ENCODE measurements around the gene SLC35A3.
"Not testable (repeated sequence)": the region's sequence is repeated elsewhere in the genome, so short reads cannot be mapped to it uniquely, and the experiment has no call there.

Gene SLC35A3

DNA sequence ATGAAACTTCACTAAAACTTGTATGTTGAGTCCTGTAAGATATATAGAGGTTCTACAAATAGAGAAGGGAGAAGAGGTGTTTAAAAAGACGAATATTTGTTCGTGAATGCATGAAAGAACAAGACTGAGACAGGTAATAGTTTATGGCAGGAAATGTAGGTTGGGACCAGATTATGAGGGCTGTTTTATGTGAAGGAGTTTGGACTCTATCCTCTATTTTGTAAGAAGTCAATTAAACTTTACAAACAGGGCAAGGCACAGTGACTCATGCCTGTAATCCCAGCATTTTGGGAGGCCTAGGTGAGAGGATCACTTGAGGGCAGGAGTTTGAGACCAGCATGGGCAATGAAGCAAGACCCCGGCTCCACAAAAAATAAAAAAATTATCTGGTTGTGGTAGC lies 5.7 kb downstream of the SLC35A3 start:
- no peaks in the 10 kb centered on the region; the same call in 1 of the 2 replicates for H4K20me1 ChIP-seq (ENCODE audit: insufficient read depth, low read length)
- H3K4me2 ChIP-seq (ENCODE audit: insufficient read depth, low read length) = no peak overlapping the region
- ATAC-seq (ENCODE audit: insufficient read depth, low read depth) = no peak
- H3K27ac ChIP-seq (ENCODE audit: low read length) = no peak overlapping the region
- no peak for TF ChIP-seq EZH2 (IDR thresholded peaks at IDR 0.05; ENCODE audit: borderline replicate concordance, low read depth, low read length, severe bottlenecking)
- TF ChIP-seq, protein P1, sequence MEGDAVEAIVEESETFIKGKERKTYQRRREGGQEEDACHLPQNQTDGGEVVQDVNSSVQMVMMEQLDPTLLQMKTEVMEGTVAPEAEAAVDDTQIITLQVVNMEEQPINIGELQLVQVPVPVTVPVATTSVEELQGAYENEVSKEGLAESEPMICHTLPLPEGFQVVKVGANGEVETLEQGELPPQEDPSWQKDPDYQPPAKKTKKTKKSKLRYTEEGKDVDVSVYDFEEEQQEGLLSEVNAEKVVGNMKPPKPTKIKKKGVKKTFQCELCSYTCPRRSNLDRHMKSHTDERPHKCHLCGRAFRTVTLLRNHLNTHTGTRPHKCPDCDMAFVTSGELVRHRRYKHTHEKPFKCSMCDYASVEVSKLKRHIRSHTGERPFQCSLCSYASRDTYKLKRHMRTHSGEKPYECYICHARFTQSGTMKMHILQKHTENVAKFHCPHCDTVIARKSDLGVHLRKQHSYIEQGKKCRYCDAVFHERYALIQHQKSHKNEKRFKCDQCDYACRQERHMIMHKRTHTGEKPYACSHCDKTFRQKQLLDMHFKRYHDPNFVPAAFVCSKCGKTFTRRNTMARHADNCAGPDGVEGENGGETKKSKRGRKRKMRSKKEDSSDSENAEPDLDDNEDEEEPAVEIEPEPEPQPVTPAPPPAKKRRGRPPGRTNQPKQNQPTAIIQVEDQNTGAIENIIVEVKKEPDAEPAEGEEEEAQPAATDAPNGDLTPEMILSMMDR (IDR thresholded peaks at IDR 0.05; ENCODE audit: borderline replicate concordance, extremely low read depth, low read length, poor library complexity, severe bottlenecking) = no peak
- H3K79me2 ChIP-seq (ENCODE audit: insufficient read depth, low read length) = peaks cover 82% of the 10 kb centered on the region
- no peak overlapping the region for H2AFZ ChIP-seq (ENCODE audit: low read depth, low read length)
- H3K27me3 ChIP-seq (ENCODE audit: insufficient read depth, low read length, poor library complexity) = no peaks in the 10 kb centered on the region
- no peak for DNase-seq
- H3K36me3 ChIP-seq (ENCODE audit: insufficient read depth, low read length) = peaks cover 29% of the 10 kb centered on the region
- H3K9ac ChIP-seq (ENCODE audit: low read depth, low read length) = no peak overlapping the region
- H3K4me1 ChIP-seq (ENCODE audit: insufficient read depth, low read length) = peaks cover 21% of the 10 kb centered on the region
- H3K4me3 ChIP-seq (ENCODE audit: low read depth in 1 of 2, low read length in 2 of 2) = no peak overlapping the region
- H3K9me3 ChIP-seq (ENCODE audit: insufficient read depth, low read length, severe bottlenecking) = no peaks in the 10 kb centered on the region

DNA sequence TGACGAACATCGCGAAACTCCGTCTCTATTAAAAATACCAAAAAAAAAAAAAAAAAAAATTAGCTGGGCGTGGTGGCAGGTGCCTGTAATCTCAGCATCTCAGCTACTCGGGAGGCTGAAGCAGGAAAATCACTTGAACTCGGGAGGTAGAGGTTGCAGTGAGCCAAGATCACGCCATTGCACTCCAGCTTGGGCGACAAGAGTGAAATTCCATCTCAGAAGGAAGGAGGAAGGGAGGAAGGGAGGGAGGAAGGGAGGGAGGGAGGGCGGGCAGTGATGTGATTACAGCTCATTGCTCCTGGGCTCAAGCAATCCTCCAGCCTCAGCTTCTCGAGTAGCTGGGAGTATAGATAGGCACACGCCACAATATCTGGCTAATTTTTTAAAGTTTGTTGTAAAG lies 7.5 kb downstream of the SLC35A3 start:
- not testable (repeated sequence) for H3K27me3 ChIP-seq (ENCODE audit: insufficient read depth, low read length, poor library complexity); H4K20me1 ChIP-seq (ENCODE audit: insufficient read depth, low read length); H3K4me3 ChIP-seq (ENCODE audit: low read depth in 1 of 2, low read length in 2 of 2); DNase-seq; H2AFZ ChIP-seq (ENCODE audit: low read depth, low read length); ATAC-seq (ENCODE audit: insufficient read depth, low read depth); H3K9me3 ChIP-seq (ENCODE audit: insufficient read depth, low read length, severe bottlenecking); H3K4me2 ChIP-seq (ENCODE audit: insufficient read depth, low read length); H3K4me1 ChIP-seq (ENCODE audit: insufficient read depth, low read length); H3K9ac ChIP-seq (ENCODE audit: low read depth, low read length); H3K27ac ChIP-seq (ENCODE audit: low read length)
- Histone ChIP-seq H3K36me3 (ENCODE audit: insufficient read depth, low read length) (peaks cover 29% of the 10 kb centered on the region), H3K79me2 (ENCODE audit: insufficient read depth, low read length) (peaks cover 76% of the 10 kb centered on the region)

DNA sequence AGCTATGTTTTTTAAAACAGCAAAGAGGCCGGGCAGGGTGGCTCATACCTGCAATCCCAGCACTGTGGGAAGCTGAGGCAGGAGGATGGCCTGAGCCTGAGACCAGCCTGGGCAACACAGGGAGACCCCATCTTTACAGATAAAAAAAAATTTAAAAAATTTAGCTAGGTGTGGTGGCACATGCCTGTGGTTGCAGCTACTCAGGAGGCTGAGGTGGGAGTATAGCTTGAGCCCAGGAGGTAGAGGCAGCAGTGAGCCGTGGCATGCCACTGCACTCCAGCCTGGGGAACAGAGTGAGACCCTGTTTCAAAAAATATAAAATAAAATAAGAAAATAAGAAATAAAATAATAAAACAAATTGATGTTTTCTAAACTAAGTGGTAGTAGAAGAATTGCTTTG lies 8.4 kb downstream of the SLC35A3 start:
- Histone ChIP-seq H2AFZ (ENCODE audit: low read depth, low read length) (no peak overlapping the region), H4K20me1 (ENCODE audit: insufficient read depth, low read length) (no peaks in the 10 kb centered on the region; the same call in 1 of the 2 replicates), H3K27ac (ENCODE audit: low read length) (no peak overlapping the region), H3K4me1 (ENCODE audit: insufficient read depth, low read length) (no peaks in the 10 kb centered on the region), H3K9me3 (ENCODE audit: insufficient read depth, low read length, severe bottlenecking) (no peaks in the 10 kb centered on the region), H3K36me3 (ENCODE audit: insufficient read depth, low read length) (peaks cover 25% of the 10 kb centered on the region; the same call in 1 of the 2 replicates), H3K9ac (ENCODE audit: low read depth, low read length) (no peak overlapping the region), H3K4me3 (ENCODE audit: low read depth in 1 of 2, low read length in 2 of 2) (no peak overlapping the region), H3K79me2 (ENCODE audit: insufficient read depth, low read length) (peaks cover 70% of the 10 kb centered on the region), H3K4me2 (ENCODE audit: insufficient read depth, low read length) (no peak overlapping the region), H3K27me3 (ENCODE audit: insufficient read depth, low read length, poor library complexity) (no peaks in the 10 kb centered on the region)
- TF ChIP-seq, protein P1 (IDR thresholded peaks at IDR 0.05; ENCODE audit: borderline replicate concordance, extremely low read depth, low read length, poor library complexity, severe bottlenecking) = no peak
- TF ChIP-seq EZH2 (IDR thresholded peaks at IDR 0.05; ENCODE audit: borderline replicate concordance, low read depth, low read length, severe bottlenecking) = no peak
- no peak; the same call in 1 of the 3 replicates for ATAC-seq (ENCODE audit: insufficient read depth, low read depth)
- no peak for DNase-seq

DNA sequence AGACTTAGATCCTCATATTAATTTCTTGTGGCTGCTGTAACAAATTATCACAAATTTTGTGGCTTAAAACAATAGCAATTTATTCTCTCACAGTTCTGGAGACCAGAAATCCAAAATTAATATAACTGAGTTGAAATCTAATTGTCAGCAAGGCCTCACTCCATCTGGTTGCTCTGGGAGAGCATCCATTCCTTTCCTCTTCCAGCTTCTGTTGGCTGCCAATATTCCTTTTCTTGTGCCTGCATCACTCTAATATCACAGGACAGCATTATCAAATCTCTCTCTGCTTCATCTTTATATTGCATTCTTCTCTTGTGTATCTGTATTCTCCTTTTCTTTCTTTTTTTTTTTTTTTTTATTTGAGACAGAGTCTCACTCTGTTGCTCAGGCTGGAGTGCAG lies 9.3 kb downstream of the SLC35A3 start:
- no peak overlapping the region for H3K4me2 ChIP-seq (ENCODE audit: insufficient read depth, low read length)
- no peak overlapping the region for H3K27ac ChIP-seq (ENCODE audit: low read length)
- H3K4me1 ChIP-seq (ENCODE audit: insufficient read depth, low read length) = no peaks in the 10 kb centered on the region
- no peak overlapping the region for H3K9ac ChIP-seq (ENCODE audit: low read depth, low read length)
- no peaks in the 10 kb centered on the region; the same call in 1 of the 2 replicates for H4K20me1 ChIP-seq (ENCODE audit: insufficient read depth, low read length)
- ATAC-seq (ENCODE audit: insufficient read depth, low read depth) (no peak), DNase-seq (no peak)
- no peak for TF ChIP-seq EZH2 (IDR thresholded peaks at IDR 0.05; ENCODE audit: borderline replicate concordance, low read depth, low read length, severe bottlenecking)
- TF ChIP-seq, protein P1 (IDR thresholded peaks at IDR 0.05; ENCODE audit: borderline replicate concordance, extremely low read depth, low read length, poor library complexity, severe bottlenecking) = no peak
- H3K9me3 ChIP-seq (ENCODE audit: insufficient read depth, low read length, severe bottlenecking) = no peaks in the 10 kb centered on the region
- no peak overlapping the region for H3K4me3 ChIP-seq (ENCODE audit: low read depth in 1 of 2, low read length in 2 of 2)
- H3K27me3 ChIP-seq (ENCODE audit: insufficient read depth, low read length, poor library complexity) = no peaks in the 10 kb centered on the region
- H3K36me3 ChIP-seq (ENCODE audit: insufficient read depth, low read length) = peaks cover 25% of the 10 kb centered on the region; the same call in 1 of the 2 replicates
- peaks cover 66% of the 10 kb centered on the region for H3K79me2 ChIP-seq (ENCODE audit: insufficient read depth, low read length)
- H2AFZ ChIP-seq (ENCODE audit: low read depth, low read length) = no peak overlapping the region
